ENCODE data around the gene KCNMB2.

KCNMB2 gene

DNA sequence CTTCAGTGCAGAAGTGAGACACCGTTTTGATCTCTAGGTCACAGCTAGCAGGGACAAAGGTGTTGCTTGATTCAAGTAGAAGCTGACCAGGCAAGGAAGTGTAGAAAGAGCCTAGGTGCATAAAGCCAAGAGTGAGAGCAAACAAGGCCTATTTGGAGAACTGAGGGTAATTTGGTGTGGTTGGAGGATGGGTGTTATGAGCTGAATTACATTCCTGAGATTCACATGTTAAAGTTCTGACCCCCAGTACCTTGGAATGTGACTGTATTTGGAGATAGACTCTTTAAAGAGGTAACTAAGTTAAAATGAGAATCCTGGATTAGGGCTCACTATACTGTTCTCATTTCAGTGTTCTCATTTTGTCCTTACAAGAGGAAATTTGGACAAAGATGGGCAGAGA is 344.0 kb downstream of the KCNMB2 start:
- Mint-ChIP-seq H3K36me3 (ENCODE audit: low read depth) (no peaks in the 10 kb centered on the region), H3K27me3 (ENCODE audit: low read depth) (no peaks in the 10 kb centered on the region), H3K4me3 (no peak overlapping the region), H3K27ac (no peak overlapping the region), H3K9me3 (peaks cover 21% of the 10 kb centered on the region), H3K4me1 (no peaks in the 10 kb centered on the region)
- TF ChIP-seq, protein P1, sequence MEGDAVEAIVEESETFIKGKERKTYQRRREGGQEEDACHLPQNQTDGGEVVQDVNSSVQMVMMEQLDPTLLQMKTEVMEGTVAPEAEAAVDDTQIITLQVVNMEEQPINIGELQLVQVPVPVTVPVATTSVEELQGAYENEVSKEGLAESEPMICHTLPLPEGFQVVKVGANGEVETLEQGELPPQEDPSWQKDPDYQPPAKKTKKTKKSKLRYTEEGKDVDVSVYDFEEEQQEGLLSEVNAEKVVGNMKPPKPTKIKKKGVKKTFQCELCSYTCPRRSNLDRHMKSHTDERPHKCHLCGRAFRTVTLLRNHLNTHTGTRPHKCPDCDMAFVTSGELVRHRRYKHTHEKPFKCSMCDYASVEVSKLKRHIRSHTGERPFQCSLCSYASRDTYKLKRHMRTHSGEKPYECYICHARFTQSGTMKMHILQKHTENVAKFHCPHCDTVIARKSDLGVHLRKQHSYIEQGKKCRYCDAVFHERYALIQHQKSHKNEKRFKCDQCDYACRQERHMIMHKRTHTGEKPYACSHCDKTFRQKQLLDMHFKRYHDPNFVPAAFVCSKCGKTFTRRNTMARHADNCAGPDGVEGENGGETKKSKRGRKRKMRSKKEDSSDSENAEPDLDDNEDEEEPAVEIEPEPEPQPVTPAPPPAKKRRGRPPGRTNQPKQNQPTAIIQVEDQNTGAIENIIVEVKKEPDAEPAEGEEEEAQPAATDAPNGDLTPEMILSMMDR (IDR thresholded peaks at IDR 0.05; ENCODE audit: unreplicated experiment in 3 of 3), result no peak
